DND-41 (cell line): ENCODE measurements around the gene SMARCC2.

Experiments
- EZH2 ChIP-seq: IDR thresholded peaks from 3 replicates; pipeline ENCODE4 v1.6.1; 2012; ENCODE audit warnings: borderline replicate concordance, low read depth, mild to moderate bottlenecking, moderate library complexity, low read length, inconsistent platforms; ENCODE audit not compliant: severe bottlenecking
- TF ChIP-seq, protein P1 (sequence below): IDR thresholded peaks from 2 replicates; pipeline ENCODE4 v1.5.1; 2012; ENCODE audit warnings: borderline replicate concordance, low read length, moderate library complexity, mild to moderate bottlenecking; ENCODE audit not compliant: poor library complexity, severe bottlenecking; ENCODE audit errors: extremely low read depth

DNA sequence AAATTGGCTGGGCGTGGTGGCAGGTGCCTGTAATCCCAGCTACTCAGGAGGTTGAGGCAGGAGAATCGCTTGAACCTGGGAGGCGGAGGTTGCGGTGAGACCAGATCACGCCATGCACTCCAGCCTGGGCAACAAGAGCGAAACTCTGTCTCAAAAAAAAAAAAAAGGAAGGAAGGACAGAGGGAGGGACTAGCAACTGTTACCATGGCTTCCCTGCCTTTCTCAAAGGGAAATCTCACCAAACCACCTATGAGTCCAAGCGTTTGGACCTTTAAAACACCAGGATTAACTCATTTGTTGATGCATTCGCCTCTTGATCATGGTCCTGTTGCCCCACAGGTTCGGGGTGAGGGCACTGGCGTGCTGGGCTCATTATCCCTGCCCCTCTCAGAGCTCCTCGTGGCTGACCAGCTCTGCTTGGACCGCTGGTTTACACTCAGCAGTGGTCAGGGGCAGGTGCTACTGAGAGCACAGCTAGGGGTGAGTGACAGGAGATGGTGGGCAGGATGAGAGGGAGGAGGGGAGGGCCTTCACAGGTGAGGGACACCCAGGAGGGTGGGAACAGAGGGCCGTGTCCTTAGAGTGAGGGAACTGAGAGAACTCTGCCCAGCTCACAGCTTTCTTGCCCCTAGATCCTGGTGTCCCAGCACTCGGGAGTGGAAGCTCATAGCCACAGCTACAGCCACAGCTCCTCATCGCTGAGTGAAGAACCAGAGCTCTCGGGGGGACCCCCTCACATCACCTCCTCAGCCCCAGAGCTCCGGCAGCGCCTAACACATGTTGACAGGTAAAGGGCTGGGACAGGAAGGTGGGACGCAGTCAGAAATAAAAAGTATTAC is 47.1 kb downstream of the SMARCC2 start:
- TF ChIP-seq, protein P1, sequence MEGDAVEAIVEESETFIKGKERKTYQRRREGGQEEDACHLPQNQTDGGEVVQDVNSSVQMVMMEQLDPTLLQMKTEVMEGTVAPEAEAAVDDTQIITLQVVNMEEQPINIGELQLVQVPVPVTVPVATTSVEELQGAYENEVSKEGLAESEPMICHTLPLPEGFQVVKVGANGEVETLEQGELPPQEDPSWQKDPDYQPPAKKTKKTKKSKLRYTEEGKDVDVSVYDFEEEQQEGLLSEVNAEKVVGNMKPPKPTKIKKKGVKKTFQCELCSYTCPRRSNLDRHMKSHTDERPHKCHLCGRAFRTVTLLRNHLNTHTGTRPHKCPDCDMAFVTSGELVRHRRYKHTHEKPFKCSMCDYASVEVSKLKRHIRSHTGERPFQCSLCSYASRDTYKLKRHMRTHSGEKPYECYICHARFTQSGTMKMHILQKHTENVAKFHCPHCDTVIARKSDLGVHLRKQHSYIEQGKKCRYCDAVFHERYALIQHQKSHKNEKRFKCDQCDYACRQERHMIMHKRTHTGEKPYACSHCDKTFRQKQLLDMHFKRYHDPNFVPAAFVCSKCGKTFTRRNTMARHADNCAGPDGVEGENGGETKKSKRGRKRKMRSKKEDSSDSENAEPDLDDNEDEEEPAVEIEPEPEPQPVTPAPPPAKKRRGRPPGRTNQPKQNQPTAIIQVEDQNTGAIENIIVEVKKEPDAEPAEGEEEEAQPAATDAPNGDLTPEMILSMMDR: no peak
- no peak for TF ChIP-seq EZH2
